Femur (tissue), 1 donor: ENCODE data around the gene CLEC2A.

Source experiments
- DNase-seq: peaks from one replicate; pipeline ENCODE4 v3.0.0-alpha.2; 2017

CLEC2A gene

GRCh38 chr12:9933958-9934357, 1.8 kb upstream of the CLEC2A start:
- no peak for DNase-seq

DNA sequence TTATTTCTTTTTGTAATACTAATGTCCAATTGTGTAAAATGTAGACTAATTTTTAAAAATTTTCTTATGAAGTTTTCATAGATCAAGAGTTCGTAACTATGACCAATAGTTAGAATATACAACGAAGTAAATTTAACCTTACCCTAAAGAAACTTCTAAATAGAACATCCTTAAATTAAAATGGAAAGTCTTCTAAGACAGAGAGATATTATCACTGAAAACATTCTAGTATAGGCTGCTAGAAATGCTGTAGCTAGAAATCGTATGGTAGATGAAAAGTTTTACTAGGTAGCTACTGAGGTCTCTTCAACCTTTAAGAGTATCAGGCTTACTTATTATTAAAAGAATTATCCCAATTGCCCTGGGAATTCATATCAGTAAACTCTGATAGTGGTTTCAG, 925 bp downstream of the CLEC2A start:
- DNase-seq, result no peak

DNA sequence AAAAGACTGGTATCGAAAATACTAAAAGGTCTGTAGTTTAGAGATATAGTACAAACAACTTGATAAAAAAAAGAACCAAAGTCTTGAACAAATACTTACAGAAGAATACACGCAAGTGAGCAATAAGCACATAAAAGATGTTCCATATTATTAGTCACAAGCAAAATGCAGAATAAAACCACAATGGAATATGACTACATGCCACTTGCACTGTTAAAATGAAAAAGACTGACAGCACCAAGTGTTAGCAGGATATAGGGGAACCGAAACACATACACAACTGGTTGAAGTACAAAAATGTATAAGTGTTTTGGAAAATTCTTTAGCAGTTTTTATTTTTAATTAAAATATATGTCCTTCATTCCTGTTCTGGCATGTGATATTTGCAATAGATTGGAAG, 3.6 kb downstream of the CLEC2A start:
- no peak for DNase-seq

DNA sequence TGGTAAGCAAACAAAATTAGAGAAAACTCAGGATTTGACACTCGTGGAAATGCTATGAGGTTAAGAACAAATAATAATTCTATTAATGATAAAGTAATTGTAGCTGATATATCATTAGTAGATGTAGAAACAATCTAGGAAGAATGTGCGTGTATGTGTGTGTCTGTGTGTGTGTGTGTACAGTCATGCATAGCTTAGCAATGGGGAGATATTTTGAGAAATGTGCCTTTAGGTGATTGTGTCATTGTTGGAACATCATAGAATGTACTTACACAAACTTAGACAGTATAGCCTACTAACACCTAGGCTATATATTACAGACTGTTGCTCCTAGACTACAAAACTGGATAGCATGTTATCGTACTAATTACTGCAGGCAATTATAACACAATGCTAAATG, 5.3 kb downstream of the CLEC2A start:
- no peak for DNase-seq

GRCh38 chr12:9925705-9926393, 6.3 kb downstream of the CLEC2A start:
- no peak for DNase-seq

GRCh38 chr12:9922429-9922828, 9.7 kb downstream of the CLEC2A start:
- no peak for DNase-seq

GRCh38 chr12:9920451-9920850, 11.7 kb downstream of the CLEC2A start:
- no peak for DNase-seq

DNA sequence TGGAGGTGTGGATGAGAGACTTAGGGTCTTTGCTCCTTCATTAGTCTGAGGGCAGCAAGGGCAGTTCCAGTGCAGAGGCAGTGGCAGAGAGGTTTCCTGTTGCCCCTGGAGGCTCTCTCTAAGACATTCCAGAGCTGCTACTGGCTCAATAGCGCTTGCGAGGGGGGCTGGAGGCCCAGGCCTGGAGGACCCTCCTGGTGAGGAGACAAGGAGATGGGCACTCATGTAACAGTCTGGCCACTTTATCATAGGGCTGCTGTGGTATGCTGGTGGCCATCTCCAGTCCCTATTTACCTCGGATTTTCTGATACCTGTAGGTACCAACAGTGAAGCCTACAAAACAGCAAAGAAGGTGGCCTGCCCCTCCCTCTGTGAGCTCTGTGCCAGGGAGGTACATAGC, 12.7 kb downstream of the CLEC2A start:
- no peak for DNase-seq

- no peak for DNase-seq
These were observed 20.5 kb downstream of the CLEC2A start for GRCh38 chr12:9911708-9912107.

DNA sequence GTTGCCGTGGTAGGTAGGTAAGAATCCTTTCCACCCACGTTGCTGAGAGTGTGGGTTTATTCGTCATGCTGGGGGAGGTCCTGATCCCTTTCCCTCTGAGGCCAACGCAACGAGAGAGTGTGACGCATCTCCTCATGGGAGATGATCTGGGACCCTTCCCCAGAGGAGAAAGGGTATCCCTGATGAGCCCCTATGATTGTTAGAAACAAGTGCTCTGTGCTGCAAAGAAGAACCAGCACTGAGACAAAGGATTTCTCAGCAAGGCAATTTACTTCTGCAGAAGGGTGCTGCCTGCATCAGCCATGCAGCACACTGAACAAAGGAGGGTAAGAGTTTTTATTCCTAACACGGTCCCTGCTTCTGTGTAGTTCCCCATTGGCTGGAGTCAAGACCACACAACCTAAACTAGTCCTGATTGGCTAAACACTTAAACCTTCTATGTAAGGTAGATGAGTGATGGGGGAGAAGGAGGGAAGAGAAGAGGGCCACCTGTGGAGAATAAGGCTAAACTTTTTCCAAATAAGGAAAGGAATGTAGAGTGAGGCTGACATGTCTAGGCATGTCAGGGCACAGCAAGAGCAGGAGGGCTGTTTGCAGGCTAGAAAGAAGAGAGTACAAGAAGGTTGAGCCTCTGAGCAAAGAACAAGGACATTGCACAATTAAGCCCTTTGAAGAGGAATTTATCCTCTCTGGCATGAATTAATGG, 21.3 kb downstream of the CLEC2A start:
- DNase-seq, result no peak

DNA sequence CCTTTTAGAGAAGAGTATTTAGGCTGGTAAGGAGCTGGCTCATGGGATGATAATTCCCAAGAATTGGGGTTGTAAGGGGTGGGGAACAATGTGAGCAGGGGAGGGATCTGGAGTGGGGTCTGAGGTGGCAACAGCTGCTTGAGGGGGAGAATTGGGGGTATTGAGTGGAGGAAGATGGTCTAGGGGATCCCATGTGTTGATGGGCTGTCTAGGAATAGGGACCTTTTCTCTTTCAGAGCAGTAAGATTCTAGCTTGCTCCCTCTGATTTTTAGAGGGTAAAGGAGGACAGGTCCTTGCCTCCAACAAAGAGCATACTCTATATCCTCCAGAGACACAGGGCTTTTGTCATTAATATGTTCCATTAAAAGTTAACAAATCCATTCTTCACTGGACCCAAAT, 22.4 kb downstream of the CLEC2A start:
- DNase-seq, result no peak

- no peak for DNase-seq
These were observed 23.8 kb downstream of the CLEC2A start for GRCh38 chr12:9908350-9908749.

DNA sequence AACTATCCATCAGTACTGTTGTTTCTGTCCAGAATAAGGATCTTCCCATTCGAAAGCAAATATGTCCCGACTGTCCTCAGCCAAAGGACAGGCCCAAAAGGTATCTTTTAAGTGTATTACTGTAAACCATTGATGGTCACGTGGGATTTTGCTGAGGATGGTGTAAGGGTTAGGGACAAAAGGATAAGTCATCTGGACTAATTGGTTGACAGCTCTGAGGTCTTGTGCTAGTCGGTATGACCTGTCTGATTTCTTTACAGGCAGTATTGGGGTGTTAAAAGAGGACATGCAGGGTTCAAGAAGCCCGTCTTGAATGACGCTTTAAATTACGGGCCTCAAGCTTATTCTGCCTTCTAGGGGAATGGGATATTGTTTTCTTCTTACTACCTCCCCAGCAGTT, 24.4 kb downstream of the CLEC2A start:
- DNase-seq, result no peak

GRCh38 chr12:9906873-9907272, 25.3 kb downstream of the CLEC2A start:
- DNase-seq, result no peak

DNA sequence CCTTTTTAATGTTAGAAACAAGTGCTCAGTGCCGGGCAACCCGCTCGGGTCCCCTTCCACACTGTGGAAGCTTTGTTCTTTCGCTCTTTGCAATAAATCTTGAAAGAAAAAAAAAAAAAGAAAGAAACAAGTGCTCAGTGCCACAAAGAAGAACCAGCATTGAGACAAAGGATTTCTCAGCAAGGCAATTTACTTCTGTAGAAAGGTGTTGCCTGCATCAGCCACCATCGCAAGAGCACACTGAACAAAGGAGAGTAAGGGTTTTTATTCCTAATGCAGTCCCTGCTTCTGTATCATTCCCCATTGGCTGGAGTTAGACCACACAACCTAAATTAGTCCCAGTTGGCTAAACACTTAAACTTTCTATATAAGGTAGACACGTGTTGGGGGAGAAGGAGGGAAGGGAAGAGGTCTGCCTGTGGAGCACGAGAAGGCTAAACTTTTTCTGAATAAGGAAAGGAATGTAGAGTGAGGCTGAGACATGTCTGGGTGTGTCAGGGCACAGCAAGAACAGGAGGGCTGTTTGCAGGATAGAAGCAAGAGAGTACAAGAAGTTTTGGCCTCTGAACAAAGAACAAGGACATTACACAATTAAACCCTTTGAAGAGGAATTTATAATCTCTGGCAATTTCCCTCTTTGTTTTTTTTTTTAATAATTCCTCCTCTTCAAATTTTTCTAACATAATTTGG, 29.5 kb downstream of the CLEC2A start:
- DNase-seq, result no peak

- no peak for DNase-seq
These were observed 31.2 kb downstream of the CLEC2A start for GRCh38 chr12:9900930-9901329.

- DNase-seq, result no peak
These were observed 33.0 kb downstream of the CLEC2A start for GRCh38 chr12:9899209-9899608.

- no peak for DNase-seq
These were observed 34.6 kb downstream of the CLEC2A start for GRCh38 chr12:9897535-9897934.

DNA sequence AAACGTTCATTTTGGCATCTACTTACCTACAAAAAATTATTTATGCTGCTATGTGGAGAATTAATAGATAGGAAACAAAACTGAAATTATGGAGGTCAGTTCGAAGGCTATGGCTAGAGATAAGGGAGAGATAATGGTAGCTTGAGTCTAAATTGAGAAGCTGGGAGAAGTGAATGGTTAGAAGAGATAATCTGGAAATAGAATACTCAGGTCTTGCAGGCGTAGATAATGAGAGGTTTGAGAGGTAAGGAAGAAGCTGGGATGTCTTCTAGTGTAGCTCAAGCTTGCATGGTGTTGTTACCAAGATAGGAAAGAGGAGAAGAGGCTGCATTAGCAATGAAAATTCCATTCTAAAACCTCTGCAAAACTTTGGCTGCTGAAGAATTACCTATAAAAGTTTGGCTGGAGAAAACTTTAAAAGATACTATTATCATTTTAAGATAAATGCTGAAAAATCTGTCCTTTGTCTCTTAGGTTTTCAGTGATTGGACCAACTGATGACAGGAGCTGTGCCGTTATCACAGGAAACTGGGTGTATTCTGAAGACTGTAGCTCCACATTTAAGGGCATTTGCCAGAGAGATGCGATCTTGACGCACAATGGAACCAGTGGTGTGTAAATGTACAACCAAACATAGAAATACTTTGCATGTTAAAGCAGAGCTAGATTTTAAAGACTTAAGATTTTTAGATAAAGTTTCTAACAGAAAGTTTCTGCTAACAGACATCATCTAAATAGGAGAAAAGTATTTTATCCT, 36.8 kb downstream of the CLEC2A start:
- DNase-seq, result no peak

DNA sequence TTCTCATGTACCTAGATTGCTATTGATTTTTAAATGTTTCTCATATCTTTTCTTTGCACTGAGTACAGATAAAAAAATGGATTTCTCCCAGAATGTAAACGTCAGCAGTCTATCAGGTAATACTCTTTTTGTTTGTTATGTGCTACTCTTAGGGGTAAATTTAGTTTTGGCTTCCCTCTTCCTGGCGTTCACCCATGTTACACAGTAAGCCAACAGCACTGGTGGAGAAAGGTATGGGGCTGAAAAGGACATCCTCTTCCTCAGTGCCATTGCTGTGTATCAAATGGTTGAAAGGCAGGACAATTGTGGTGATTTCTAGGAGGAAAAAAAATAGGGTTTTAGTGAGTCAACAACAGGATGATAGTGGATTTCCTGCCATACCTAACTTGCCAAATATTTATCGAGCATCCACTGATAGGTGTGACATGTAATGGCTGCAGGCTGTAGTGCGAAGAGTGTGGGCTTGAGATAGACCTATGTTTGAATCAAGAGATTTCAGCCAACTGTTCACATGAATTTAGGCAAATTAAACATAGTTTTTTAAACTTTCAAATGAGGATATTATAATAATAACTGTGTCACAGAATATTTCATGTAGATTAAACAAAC, 43.4 kb downstream of the CLEC2A start:
- DNase-seq, result no peak

- DNase-seq, result no peak
These were observed 49.0 kb downstream of the CLEC2A start for GRCh38 chr12:9883175-9883574.

- no peak for DNase-seq
These were observed 50.2 kb downstream of the CLEC2A start for GRCh38 chr12:9881988-9882387.

GRCh38 chr12:9881246-9881645, 50.9 kb downstream of the CLEC2A start, which contains the start of gene KLRF2:
Gene KLRF2, plus strand, starts transcription at chr12:9881489. Its CDS starts 107 bp downstream, at chr12:9881596.
- no peak for DNase-seq
